ENCODE measurements around the gene CEP192.

The CEP192 gene

GRCh38 chr18:13136904-13137669, 145.9 kb downstream of the CEP192 start:
- Histone ChIP-seq H3K9me3 (ENCODE audit: insufficient read depth, low read depth, low read length) (no peaks in the 10 kb centered on the region), H3K9me2 (replicated peaks; ENCODE audit: low read depth, low read length) (no peaks in the 10 kb centered on the region), H3F3A (ENCODE audit: low read depth) (peaks cover 8% of the 10 kb centered on the region; the same call in 1 of the 2 replicates), H3K4me3 (ENCODE audit: low read length, poor library complexity, severe bottlenecking) (peak overlapping the region; percentile 96), H3K27me3 (ENCODE audit: insufficient read depth, low read length, poor library complexity, severe bottlenecking) (no peaks in the 10 kb centered on the region), H3K4me2 (ENCODE audit: low read depth, low read length, poor library complexity, severe bottlenecking) (peak overlapping the region; percentile 78), H3K9ac (ENCODE audit: low read depth, low read length, poor library complexity, severe bottlenecking) (peak overlapping the region; percentile 92), H3K79me2 (ENCODE audit: insufficient read depth, low read length) (no peaks in the 10 kb centered on the region), H3K4me1 (ENCODE audit: insufficient read depth, low read length, poor library complexity, severe bottlenecking) (peaks cover 30% of the 10 kb centered on the region), H2AFZ (ENCODE audit: low read length) (peak overlapping the region; percentile 97), H4K20me1 (ENCODE audit: insufficient read depth, low read length, poor library complexity, severe bottlenecking) (no peaks in the 10 kb centered on the region), H3K36me3 (ENCODE audit: insufficient read depth, low read length) (no peaks in the 10 kb centered on the region)
- TF ChIP-seq EZH2phosphoT487 (IDR thresholded peaks at IDR 0.05; ENCODE audit: borderline replicate concordance) = no peak
- no peak for TF ChIP-seq CTCF (conservative IDR thresholded peaks at IDR 0.05; ENCODE audit: low read length)

GRCh38 chr18:13137670-13138419, 146.7 kb downstream of the CEP192 start:
- Histone ChIP-seq H3K4me2 (ENCODE audit: low read depth, low read length, poor library complexity, severe bottlenecking) (peak overlapping the region; percentile 85), H3K9ac (ENCODE audit: low read depth, low read length, poor library complexity, severe bottlenecking) (peak overlapping the region; percentile 92), H3K36me3 (ENCODE audit: insufficient read depth, low read length) (no peaks in the 10 kb centered on the region), H3K9me2 (replicated peaks; ENCODE audit: low read depth, low read length) (no peaks in the 10 kb centered on the region), H2AFZ (ENCODE audit: low read length) (peak overlapping the region; percentile 97), H3F3A (ENCODE audit: low read depth) (peaks cover 8% of the 10 kb centered on the region; the same call in 1 of the 2 replicates), H3K9me3 (ENCODE audit: insufficient read depth, low read depth, low read length) (no peaks in the 10 kb centered on the region), H3K4me3 (ENCODE audit: low read length, poor library complexity, severe bottlenecking) (peak overlapping the region; percentile 96), H4K20me1 (ENCODE audit: insufficient read depth, low read length, poor library complexity, severe bottlenecking) (no peaks in the 10 kb centered on the region), H3K79me2 (ENCODE audit: insufficient read depth, low read length) (no peaks in the 10 kb centered on the region), H3K27me3 (ENCODE audit: insufficient read depth, low read length, poor library complexity, severe bottlenecking) (no peaks in the 10 kb centered on the region), H3K4me1 (ENCODE audit: insufficient read depth, low read length, poor library complexity, severe bottlenecking) (peaks cover 30% of the 10 kb centered on the region)
- TF ChIP-seq CTCF (conservative IDR thresholded peaks at IDR 0.05; ENCODE audit: low read length) = no peak
- TF ChIP-seq EZH2phosphoT487 (IDR thresholded peaks at IDR 0.05; ENCODE audit: borderline replicate concordance) = no peak

DNA sequence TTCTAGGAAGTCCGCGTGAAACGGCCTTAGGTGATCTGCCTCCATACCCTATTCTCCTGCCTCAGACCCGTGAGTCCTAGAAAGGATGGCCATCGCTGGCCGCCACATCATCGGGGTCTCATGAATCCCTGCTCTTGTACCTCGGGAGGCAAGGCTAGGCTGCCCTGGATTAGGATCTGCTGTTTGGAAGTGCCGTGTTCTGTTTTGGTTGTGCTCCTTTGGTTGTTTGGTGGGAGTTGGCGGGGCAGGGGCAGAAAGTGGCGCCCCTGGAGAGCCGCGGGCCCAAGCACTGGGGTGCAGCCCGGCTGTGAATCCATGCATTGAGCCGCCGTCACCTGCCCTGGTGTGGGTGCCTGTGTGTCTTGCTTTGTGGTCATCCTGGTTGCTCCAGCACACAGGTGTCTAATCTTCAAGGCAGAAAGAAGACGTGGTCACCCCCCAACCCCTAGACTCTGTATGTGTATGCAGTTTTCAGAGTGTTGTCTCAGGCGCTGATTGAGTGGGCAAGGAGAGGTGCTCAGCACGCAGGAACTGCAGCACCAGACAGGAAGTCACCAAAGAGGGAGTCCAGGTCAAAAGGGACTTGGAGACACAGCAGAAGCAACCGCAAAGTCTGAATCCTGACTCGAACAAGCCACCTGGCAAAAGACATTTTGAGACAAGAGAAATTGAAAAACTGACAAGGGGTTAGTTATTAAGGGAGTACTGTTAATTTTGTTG, 147.4 kb downstream of the CEP192 start:
- peak overlapping the region; percentile 65 for H2AFZ ChIP-seq (ENCODE audit: low read length)
- H3K9me3 ChIP-seq (ENCODE audit: insufficient read depth, low read depth, low read length) = no peaks in the 10 kb centered on the region; the same call in 1 of the 2 replicates
- H3K36me3 ChIP-seq (ENCODE audit: insufficient read depth, low read length) = no peaks in the 10 kb centered on the region
- peak overlapping the region; percentile 85 for H3K4me2 ChIP-seq (ENCODE audit: low read depth, low read length, poor library complexity, severe bottlenecking)
- H3K9ac ChIP-seq (ENCODE audit: low read depth, low read length, poor library complexity, severe bottlenecking) = peak overlapping the region; percentile 87
- H3K4me1 ChIP-seq (ENCODE audit: insufficient read depth, low read length, poor library complexity, severe bottlenecking) = peaks cover 30% of the 10 kb centered on the region
- no peaks in the 10 kb centered on the region for H3K9me2 ChIP-seq (replicated peaks; ENCODE audit: low read depth, low read length)
- H3K79me2 ChIP-seq (ENCODE audit: insufficient read depth, low read length) = no peaks in the 10 kb centered on the region
- H4K20me1 ChIP-seq (ENCODE audit: insufficient read depth, low read length, poor library complexity, severe bottlenecking) = no peaks in the 10 kb centered on the region
- H3K27me3 ChIP-seq (ENCODE audit: insufficient read depth, low read length, poor library complexity, severe bottlenecking) = no peaks in the 10 kb centered on the region
- peak overlapping the region; percentile 96 for H3K4me3 ChIP-seq (ENCODE audit: low read length, poor library complexity, severe bottlenecking)
- TF ChIP-seq CTCF (conservative IDR thresholded peaks at IDR 0.05; ENCODE audit: low read length) (no peak), EZH2phosphoT487 (IDR thresholded peaks at IDR 0.05; ENCODE audit: borderline replicate concordance) (no peak)
- peaks cover 8% of the 10 kb centered on the region; the same call in 1 of the 2 replicates for H3F3A ChIP-seq (ENCODE audit: low read depth)
